C4-2B (cell line): Measurements from ENCODE around the gene ZMYND11.

Experiments
- ZFX ChIP-seq: fragments of 450-650 bp; IDR thresholded peaks from 2 replicates; pipeline ENCODE4 v1.6.1; 2017
- TF ChIP-seq, protein P1 (sequence below): fragments of 450-650 bp; conservative IDR thresholded peaks from 2 replicates; pipeline ENCODE4 v1.5.1; 2017; ENCODE audit warnings: mild to moderate bottlenecking

DNA sequence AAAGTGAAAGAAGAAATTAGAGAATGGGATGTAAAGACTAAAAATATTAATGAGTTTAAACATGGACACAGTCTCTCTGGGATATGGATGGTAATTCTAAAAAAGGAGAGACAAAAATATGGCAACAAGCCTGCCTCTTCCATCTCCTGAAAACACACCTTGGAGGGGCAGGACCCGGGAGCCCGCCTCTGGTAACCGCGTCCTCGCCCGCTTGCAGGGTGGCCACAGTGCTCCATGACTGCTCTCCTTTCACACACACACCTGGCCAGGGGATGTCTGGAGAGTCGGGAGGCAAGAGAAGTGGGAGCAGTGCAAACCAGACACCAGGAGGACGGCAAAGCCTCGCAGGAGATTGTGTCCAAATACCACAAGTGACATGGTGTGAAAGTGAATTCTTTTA is 166.3 kb downstream of the ZMYND11 start:
- TF ChIP-seq, protein P1, sequence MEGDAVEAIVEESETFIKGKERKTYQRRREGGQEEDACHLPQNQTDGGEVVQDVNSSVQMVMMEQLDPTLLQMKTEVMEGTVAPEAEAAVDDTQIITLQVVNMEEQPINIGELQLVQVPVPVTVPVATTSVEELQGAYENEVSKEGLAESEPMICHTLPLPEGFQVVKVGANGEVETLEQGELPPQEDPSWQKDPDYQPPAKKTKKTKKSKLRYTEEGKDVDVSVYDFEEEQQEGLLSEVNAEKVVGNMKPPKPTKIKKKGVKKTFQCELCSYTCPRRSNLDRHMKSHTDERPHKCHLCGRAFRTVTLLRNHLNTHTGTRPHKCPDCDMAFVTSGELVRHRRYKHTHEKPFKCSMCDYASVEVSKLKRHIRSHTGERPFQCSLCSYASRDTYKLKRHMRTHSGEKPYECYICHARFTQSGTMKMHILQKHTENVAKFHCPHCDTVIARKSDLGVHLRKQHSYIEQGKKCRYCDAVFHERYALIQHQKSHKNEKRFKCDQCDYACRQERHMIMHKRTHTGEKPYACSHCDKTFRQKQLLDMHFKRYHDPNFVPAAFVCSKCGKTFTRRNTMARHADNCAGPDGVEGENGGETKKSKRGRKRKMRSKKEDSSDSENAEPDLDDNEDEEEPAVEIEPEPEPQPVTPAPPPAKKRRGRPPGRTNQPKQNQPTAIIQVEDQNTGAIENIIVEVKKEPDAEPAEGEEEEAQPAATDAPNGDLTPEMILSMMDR, result no peak
- no peak for TF ChIP-seq ZFX
